Progenitor cell of endocrine pancreas (in vitro differentiated cells): ENCODE measurements around the gene TLX1. TPM values are rescaled to one million over a fixed set of nuclear protein-coding genes. Genes with fewer than 3 reads are reported as not detected.
A peak's percentile ranks its signal among the peaks of the same experiment; 100 is the strongest.

Experiments used
- DNase-seq: peaks from one replicate; pipeline ENCODE4 v3.0.0; 2021; ENCODE audit warnings: low spot score; ENCODE audit not compliant: unreplicated experiment
- H3K27ac Mint-ChIP-seq: 2 replicates; pipeline ENCODE4 v1.8.0; 2021; ENCODE audit warnings: mild to moderate bottlenecking, moderate library complexity, mixed read lengths
- H3K27me3 Mint-ChIP-seq: 2 replicates; pipeline ENCODE4 v1.8.0; 2021; ENCODE audit warnings: mixed read lengths
- H3K36me3 Mint-ChIP-seq: 2 replicates; pipeline ENCODE4 v1.8.0; 2022; ENCODE audit warnings: mixed read lengths; ENCODE audit not compliant: insufficient read depth
- H3K4me1 Mint-ChIP-seq: 2 replicates; pipeline ENCODE4 v1.8.0; 2021; ENCODE audit warnings: low read depth, mixed read lengths
- H3K4me3 Mint-ChIP-seq: 2 replicates; pipeline ENCODE4 v1.8.0; 2021; ENCODE audit warnings: low read depth, mild to moderate bottlenecking, moderate library complexity, mixed read lengths
- H3K9me3 Mint-ChIP-seq: 2 replicates; pipeline ENCODE4 v1.8.0; 2021; ENCODE audit warnings: low read depth, mixed read lengths
- total RNA-seq: library from RNA; stranded (reverse); gene quantifications from 2 replicates; pipeline ENCODE4 v1.2.1, GENCODE V29; 2021
- TF ChIP-seq, protein P1 (sequence below): fragments of 200-600 bp; sonication (generic); IDR thresholded peaks from one replicate; pipeline ENCODE4 v1.5.0; 2021; ENCODE audit warnings: antibody characterized with exemption, mild to moderate bottlenecking; ENCODE audit not compliant: unreplicated experiment

TLX1 gene
- total RNA-seq, 1 donor from 2014 or later = not detected

DNA sequence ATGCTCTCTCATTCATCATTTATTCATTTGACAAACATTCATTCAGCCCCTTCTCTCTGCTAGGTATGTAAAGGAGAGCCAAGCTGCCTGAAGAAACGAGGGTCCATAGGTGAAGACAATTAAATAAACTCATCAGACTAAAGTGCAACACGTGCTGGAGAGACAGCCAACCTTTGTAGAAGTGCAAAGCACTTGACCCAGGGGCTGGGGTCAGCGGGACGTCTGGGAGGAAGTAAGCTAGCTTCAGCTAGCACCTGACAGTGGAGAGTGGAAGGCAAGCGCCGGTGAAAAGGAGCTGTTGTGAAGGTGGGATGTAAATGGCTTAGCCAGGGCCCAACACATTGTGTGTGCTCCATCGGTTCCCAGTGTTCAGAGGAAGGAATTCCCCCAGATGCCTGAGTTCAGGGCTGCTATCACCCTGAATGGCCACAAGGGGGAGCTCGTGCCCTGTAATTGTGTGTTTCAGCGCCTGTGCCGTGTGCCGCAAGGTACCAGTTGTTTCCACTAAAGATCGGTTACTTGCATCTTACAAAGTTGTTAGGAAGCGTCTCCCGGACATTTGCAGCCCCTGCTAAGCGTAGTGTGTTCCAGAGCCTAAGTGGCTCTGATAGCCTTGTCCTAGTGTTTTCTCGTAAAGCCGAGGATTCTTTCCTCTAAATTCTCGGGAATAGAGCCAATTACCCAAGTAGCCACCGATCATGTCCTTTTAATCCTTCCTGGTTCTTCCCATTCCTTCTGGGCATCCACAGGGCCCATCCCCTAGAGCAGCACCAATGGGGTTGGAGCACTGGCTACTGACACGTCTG is 30.6 kb downstream of the TLX1 start:
- Mint-ChIP-seq H3K36me3 (no peaks in the 10 kb centered on the region), H3K4me3 (no peak overlapping the region), H3K27me3 (peaks cover 93% of the 10 kb centered on the region), H3K27ac (no peak overlapping the region), H3K9me3 (no peaks in the 10 kb centered on the region), H3K4me1 (no peaks in the 10 kb centered on the region)
- peak; percentile 69 for DNase-seq
- TF ChIP-seq, protein P1, sequence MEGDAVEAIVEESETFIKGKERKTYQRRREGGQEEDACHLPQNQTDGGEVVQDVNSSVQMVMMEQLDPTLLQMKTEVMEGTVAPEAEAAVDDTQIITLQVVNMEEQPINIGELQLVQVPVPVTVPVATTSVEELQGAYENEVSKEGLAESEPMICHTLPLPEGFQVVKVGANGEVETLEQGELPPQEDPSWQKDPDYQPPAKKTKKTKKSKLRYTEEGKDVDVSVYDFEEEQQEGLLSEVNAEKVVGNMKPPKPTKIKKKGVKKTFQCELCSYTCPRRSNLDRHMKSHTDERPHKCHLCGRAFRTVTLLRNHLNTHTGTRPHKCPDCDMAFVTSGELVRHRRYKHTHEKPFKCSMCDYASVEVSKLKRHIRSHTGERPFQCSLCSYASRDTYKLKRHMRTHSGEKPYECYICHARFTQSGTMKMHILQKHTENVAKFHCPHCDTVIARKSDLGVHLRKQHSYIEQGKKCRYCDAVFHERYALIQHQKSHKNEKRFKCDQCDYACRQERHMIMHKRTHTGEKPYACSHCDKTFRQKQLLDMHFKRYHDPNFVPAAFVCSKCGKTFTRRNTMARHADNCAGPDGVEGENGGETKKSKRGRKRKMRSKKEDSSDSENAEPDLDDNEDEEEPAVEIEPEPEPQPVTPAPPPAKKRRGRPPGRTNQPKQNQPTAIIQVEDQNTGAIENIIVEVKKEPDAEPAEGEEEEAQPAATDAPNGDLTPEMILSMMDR = peak; percentile 98

DNA sequence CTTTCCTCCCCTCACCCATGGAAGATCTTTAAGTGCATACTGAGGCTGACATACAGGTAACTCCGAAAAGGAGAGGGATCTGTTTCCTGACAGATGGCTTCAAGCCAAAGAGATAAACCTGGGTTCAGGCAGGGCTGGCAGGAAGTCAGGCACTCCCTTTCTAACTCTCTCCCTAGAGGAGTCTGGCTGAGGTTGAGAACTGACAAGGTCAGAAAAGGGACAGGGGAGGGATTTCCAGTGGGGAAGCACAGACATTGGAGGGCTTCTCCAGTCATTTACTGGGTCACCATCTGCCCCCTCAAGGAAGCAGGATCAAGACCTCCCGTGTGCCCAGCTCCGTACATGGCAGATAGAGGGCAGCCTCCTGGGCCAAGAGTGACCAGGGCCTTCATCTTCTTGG is 31.6 kb downstream of the TLX1 start:
- Mint-ChIP-seq H3K27ac (no peak overlapping the region), H3K9me3 (no peaks in the 10 kb centered on the region), H3K36me3 (no peaks in the 10 kb centered on the region), H3K4me1 (no peaks in the 10 kb centered on the region), H3K27me3 (peaks cover 94% of the 10 kb centered on the region), H3K4me3 (no peak overlapping the region)
- TF ChIP-seq, protein P1 = no peak
- DNase-seq = no peak

DNA sequence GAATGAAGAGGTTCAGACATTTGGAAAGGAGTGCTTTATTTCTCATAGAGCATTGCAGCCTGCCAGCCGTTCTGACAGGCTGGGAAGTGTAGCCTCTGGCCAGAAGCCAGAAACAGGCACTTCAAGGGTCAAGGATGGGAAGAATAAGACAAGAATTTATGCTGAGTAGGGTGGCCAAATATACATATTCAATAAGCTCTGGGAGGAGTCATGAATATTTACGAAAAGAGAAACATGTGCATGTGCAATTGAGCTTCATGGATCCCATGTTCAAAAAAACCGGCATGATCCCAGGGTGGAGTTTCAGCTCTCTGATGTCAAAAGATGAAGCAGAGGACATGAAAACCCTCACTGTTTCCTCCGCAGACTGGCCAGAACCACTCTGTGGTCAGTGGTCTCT is 32.9 kb downstream of the TLX1 start:
- no peak overlapping the region for H3K27ac Mint-ChIP-seq
- H3K4me1 Mint-ChIP-seq = no peaks in the 10 kb centered on the region
- no peak for DNase-seq
- H3K9me3 Mint-ChIP-seq = no peaks in the 10 kb centered on the region
- no peaks in the 10 kb centered on the region for H3K36me3 Mint-ChIP-seq
- peaks cover 93% of the 10 kb centered on the region for H3K27me3 Mint-ChIP-seq
- H3K4me3 Mint-ChIP-seq = no peak overlapping the region
- TF ChIP-seq, protein P1 = no peak

DNA sequence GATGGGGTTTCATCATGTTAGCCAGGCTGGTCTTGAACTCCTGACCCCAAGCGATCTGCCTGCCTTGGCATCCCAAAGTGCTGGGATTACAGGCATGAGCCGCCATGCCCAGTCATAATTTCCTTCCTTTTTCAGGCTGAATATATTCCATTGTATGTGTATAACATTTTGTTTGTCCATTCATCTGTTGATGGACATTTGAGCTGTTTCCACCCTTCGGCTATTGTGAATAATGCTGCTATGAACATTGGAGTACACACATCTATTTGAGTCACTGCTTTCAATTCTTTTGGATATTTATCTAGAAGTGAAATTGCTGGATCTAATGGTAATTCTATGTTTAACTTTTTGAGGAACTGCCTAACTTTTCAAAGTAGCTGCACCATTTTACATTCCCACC is 34.6 kb downstream of the TLX1 start:
- peaks cover 82% of the 10 kb centered on the region for H3K27me3 Mint-ChIP-seq

DNA sequence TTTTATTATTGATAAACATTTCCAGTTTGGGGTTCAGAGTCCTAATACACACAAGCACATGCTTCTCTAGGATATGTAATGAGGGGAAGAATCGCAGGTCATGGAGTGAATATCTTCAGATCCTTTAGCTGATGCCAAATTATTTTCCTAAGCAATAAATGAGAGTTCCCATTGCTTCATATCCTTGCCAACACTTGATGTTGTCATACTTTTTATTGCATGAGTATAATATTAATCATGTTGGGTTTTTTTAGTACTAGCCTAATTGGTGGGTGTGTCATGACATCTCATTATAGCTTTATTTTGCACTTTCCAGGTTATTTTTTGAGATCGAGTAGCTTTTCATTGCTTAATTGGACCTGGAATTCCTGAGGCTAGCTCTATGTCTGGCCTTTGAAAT is 35.3 kb downstream of the TLX1 start:
- Mint-ChIP-seq H3K4me1 (no peaks in the 10 kb centered on the region), H3K9me3 (no peaks in the 10 kb centered on the region), H3K27ac (no peak overlapping the region), H3K36me3 (no peaks in the 10 kb centered on the region), H3K4me3 (no peak overlapping the region), H3K27me3 (peaks cover 75% of the 10 kb centered on the region)
- TF ChIP-seq, protein P1 = no peak
- no peak for DNase-seq

More for the DNA sequence above, 34.6 kb downstream of the TLX1 start:
- H3K4me3 Mint-ChIP-seq = no peak overlapping the region
- TF ChIP-seq, protein P1 = no peak
- H3K4me1 Mint-ChIP-seq = no peaks in the 10 kb centered on the region
- no peak overlapping the region for H3K27ac Mint-ChIP-seq
- DNase-seq = no peak
- no peaks in the 10 kb centered on the region for H3K36me3 Mint-ChIP-seq
- no peaks in the 10 kb centered on the region for H3K9me3 Mint-ChIP-seq
